Uterus (tissue), 4 donors: ENCODE data around the gene NPC1L1. TPM values are rescaled to one million over a fixed set of nuclear protein-coding genes. Genes with fewer than 3 reads are reported as not detected.
"Not testable (repeated sequence)": the region's sequence is repeated elsewhere in the genome, so short reads cannot be mapped to it uniquely, and the experiment has no call there.

ENCODE experiments used
- DNase-seq, 2 donors: peaks; one replicate each; pipeline ENCODE4 v3.0.0-alpha.2; 2019 to 2020
- H3K27ac ChIP-seq, 2 donors: fragments of 200-600 bp; sonication (generic); 1 replicate in 1 of 2; 2 replicates in 1 of 2; pipeline ENCODE4 v1.5.1; 2016 to 2018
- H3K27me3 ChIP-seq, 2 donors: fragments of 200-600 bp; sonication (generic); one replicate each; pipeline ENCODE4 v1.5.1; 2018 to 2019; ENCODE audit warnings: control low read depth in 1 of 2
- H3K36me3 ChIP-seq, 2 donors: fragments of 200-600 bp; sonication (generic); one replicate each; pipeline ENCODE4 v1.5.1; 2019; ENCODE audit warnings: control low read depth in 1 of 2
- H3K4me1 ChIP-seq, 2 donors: fragments of 200-600 bp; sonication (generic); one replicate each; pipeline ENCODE4 v1.5.1; 2018 to 2019; ENCODE audit warnings: control low read depth in 1 of 2
- H3K4me3 ChIP-seq, 2 donors: fragments of 200-600 bp; sonication (generic); 1 replicate in 1 of 2; 2 replicates in 1 of 2; pipeline ENCODE4 v1.5.1; 2018 to 2019; ENCODE audit warnings: mild to moderate bottlenecking in 1 of 2
- H3K9me3 ChIP-seq, 2 donors: fragments of 200-600 bp; sonication (generic); one replicate each; pipeline ENCODE4 v1.5.1; 2019; ENCODE audit warnings: control low read depth in 1 of 2
- POLR2A ChIP-seq, 2 donors: fragments of 450-650 bp; IDR thresholded peaks; one replicate each; pipeline ENCODE4 v1.6.1; 2016; ENCODE audit warnings: antibody characterized with exemption in 2 of 2, mild to moderate bottlenecking in 1 of 2, moderate library complexity in 1 of 2
- intact Hi-C: fragments of 100-400 bp; cut with DNase I; formaldehyde crosslinking; loops from one replicate; pipeline ENCODE4 v1.15.1; 2023; ENCODE audit warnings: low total_unique reads
- total RNA-seq, 4 donors: library from RNA; depleted of rRNA in 3 of 4; stranded (reverse); fragments of >200 nt in 3 of 4; gene quantifications; one replicate each; pipeline versions ENCODE4 v1.1.0 to v1.2.4, GENCODE V29; 2014 to 2023
- TF ChIP-seq, protein P1 (sequence below), 4 experiments: fragments of 200-600 bp in 2 of 4; fragments of 450-650 bp in 2 of 4; sonication (generic) in 2 of 4; IDR thresholded peaks; one replicate each; pipeline ENCODE4 v1.5.1; 2016 to 2019; ENCODE audit warnings: antibody characterized with exemption in 4 of 4, mild to moderate bottlenecking in 2 of 4, moderate library complexity in 1 of 4
- donor health status: DM: yes; HTN: yes; CAD: no.

NPC1L1 gene
- total RNA-seq, 4 donors from 2014 or later, result 0.49 TPM; not detected in 3

DNA sequence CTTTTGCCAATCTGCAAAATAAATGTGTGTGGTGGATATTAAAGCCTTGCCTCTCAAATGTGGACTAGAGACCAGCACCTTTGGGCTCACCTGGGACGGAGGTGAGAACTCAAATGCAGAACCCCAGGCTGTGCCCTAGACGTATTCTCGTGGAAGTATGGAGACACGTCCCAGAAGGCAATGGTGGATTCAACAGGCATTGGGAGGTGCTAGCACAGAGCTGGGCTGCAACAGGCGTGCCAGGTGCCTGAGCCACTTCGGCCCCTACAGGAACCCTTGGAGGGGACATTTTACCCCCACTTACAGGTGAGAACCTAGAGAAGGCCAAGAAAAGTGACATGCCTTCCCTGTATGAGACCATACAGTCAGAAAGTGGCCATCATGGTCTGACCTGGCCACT lies 20.4 kb upstream of the NPC1L1 start:
- H3K4me3 ChIP-seq, result no peak overlapping the region
- intact Hi-C loops, result no loop called here
- DNase-seq, result no peak
- H3K4me1 ChIP-seq, result no peaks in the 10 kb centered on the region
- no peaks in the 10 kb centered on the region for H3K36me3 ChIP-seq
- TF ChIP-seq POLR2A (IDR thresholded peaks at IDR 0.05), result no peak
- TF ChIP-seq, protein P1, sequence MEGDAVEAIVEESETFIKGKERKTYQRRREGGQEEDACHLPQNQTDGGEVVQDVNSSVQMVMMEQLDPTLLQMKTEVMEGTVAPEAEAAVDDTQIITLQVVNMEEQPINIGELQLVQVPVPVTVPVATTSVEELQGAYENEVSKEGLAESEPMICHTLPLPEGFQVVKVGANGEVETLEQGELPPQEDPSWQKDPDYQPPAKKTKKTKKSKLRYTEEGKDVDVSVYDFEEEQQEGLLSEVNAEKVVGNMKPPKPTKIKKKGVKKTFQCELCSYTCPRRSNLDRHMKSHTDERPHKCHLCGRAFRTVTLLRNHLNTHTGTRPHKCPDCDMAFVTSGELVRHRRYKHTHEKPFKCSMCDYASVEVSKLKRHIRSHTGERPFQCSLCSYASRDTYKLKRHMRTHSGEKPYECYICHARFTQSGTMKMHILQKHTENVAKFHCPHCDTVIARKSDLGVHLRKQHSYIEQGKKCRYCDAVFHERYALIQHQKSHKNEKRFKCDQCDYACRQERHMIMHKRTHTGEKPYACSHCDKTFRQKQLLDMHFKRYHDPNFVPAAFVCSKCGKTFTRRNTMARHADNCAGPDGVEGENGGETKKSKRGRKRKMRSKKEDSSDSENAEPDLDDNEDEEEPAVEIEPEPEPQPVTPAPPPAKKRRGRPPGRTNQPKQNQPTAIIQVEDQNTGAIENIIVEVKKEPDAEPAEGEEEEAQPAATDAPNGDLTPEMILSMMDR (IDR thresholded peaks at IDR 0.05), result no peak
- H3K9me3 ChIP-seq, result no peaks in the 10 kb centered on the region
- H3K27me3 ChIP-seq, result no peaks in the 10 kb centered on the region
- no peak overlapping the region for H3K27ac ChIP-seq

DNA sequence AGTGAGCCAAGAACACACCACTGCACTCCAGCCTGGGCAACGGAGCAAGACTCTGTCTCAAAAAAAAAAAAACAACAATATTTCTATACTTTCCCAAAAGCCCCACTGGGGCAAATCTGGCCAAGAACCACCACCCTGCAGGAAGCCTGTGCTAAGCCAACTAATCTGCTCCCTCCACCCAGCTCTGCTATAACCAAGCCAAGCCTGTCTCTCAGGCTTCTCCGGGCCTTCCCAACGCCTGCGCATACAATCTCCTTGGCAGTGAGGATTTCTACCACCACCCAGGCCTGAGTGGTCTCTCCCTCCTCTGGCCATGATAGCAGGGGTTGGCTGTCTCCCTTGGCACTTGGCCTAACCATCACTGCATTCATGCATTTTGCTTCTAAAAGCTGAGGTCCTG lies 18.4 kb upstream of the NPC1L1 start:
- H3K4me3 ChIP-seq, result no peak overlapping the region
- no peaks in the 10 kb centered on the region for H3K9me3 ChIP-seq
- no peaks in the 10 kb centered on the region for H3K36me3 ChIP-seq
- H3K27ac ChIP-seq, result no peak overlapping the region
- no peaks in the 10 kb centered on the region for H3K27me3 ChIP-seq
- DNase-seq, result no peak
- TF ChIP-seq, protein P1 (IDR thresholded peaks at IDR 0.05), result no peak
- no peak for TF ChIP-seq POLR2A (IDR thresholded peaks at IDR 0.05)
- no peaks in the 10 kb centered on the region for H3K4me1 ChIP-seq
- intact Hi-C loops, result no loop called here

DNA sequence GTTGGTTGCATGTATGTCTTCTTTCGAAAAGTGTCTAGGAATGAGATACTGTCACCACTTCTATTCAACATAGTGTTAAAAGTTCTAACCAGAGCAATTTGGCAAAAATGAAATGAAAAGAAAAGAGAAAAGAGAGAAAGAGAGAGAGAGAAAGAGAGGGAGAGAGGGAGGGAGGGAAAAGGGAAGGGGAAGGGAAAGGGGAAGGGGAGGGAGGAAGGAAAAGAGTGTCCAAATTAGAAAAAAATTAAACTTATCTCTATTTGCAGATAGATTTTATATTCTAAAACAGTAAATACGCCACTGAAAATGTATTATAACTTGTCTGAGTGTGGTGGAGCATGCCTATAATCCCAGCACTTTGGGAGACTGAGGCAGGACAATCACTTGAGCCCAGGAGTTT lies 16.4 kb upstream of the NPC1L1 start:
- Histone ChIP-seq H3K4me1 (no peaks in the 10 kb centered on the region), H3K36me3 (no peaks in the 10 kb centered on the region), H3K4me3 (no peak overlapping the region), H3K9me3 (no peaks in the 10 kb centered on the region), H3K27me3 (no peaks in the 10 kb centered on the region), H3K27ac (no peak overlapping the region)
- TF ChIP-seq, protein P1 (IDR thresholded peaks at IDR 0.05), result no peak
- no peak for TF ChIP-seq POLR2A (IDR thresholded peaks at IDR 0.05)
- no peak for DNase-seq
- intact Hi-C loops, result no loop called here

DNA sequence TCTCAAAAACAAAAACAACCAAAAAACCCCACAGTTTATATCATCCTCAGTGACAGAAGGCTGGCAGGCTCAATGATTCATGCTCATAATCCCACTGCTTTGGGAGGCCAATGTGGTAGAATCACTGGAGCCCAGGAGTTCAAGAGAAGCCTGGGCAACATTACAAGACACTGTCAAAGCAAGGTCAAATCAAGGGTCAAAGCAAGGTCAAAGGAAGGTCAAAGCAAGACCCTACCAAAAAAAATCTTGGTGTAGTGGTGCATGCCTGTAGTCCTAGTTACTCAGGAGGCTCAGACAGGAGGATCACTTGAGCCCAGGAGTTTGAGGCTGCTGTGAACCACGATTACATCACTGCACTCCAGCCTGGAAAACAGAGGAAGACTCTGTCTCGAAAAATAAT lies 14.2 kb upstream of the NPC1L1 start:
- Histone ChIP-seq H3K27me3 (no peaks in the 10 kb centered on the region), H3K9me3 (no peaks in the 10 kb centered on the region), H3K27ac (no peak overlapping the region), H3K36me3 (no peaks in the 10 kb centered on the region), H3K4me1 (no peaks in the 10 kb centered on the region), H3K4me3 (no peak overlapping the region)
- TF ChIP-seq, protein P1 (IDR thresholded peaks at IDR 0.05), result no peak
- TF ChIP-seq POLR2A (IDR thresholded peaks at IDR 0.05), result no peak
- no peak for DNase-seq
- intact Hi-C loops, result no loop called here

DNA sequence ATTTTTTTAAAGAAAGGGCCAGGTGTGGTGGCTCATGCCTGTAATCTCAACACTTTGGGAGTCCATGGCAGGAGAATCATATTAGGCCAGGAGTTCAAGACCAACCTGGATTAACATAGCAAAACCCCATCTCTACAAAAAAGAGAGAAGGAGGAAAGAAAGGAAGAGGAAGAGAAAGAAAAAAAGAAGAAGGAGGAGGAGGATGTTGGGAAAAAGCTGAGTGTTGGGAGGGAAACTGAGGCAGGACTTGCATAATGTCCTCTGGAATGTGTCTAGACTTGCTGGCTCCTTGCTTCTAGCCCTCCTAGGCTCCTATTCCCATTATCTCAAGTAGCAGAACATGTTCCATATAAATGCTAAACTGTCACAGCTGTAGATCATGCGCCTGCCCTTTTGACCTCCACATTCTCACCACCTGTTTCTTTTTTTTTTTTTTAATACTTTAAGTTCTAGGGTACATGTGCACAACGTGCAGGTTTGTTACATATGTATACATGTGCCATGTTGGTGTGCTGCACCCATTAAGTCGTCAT lies 11.4 kb upstream of the NPC1L1 start:
- H3K4me1 ChIP-seq, DNase-seq, H3K27me3 ChIP-seq, intact Hi-C loops, H3K4me3 ChIP-seq, H3K9me3 ChIP-seq, H3K27ac ChIP-seq, H3K36me3 ChIP-seq: not testable (repeated sequence)

DNA sequence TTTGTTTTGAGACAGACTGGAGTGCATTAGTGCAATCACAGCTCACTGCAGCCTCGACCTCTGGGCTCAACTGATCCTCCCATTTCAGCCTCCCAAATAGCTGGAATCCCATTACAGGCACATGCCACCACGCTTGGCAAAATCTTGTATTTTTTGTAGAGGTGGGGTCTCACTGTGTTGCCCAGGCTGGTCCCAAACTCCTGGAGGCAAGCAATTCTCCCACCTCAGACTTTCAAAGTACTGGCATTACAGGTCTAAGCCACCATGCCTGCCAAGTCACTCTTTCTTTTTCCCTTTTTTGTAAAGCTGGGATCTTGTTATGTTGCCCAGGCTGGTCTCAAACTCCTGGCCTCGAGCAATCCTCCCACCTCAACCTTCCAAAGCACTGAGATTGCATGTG lies 8.3 kb upstream of the NPC1L1 start:
- H3K4me3 ChIP-seq, result no peak overlapping the region
- intact Hi-C loops, result no loop called here
- no peaks in the 10 kb centered on the region for H3K9me3 ChIP-seq
- no peaks in the 10 kb centered on the region for H3K36me3 ChIP-seq
- H3K27me3 ChIP-seq, result no peaks in the 10 kb centered on the region
- no peak overlapping the region for H3K27ac ChIP-seq
- DNase-seq, result no peak
- TF ChIP-seq POLR2A (IDR thresholded peaks at IDR 0.05), result no peak
- TF ChIP-seq, protein P1 (IDR thresholded peaks at IDR 0.05), result no peak
- H3K4me1 ChIP-seq, result no peaks in the 10 kb centered on the region
